Activated CD4-positive, alpha-beta T cell treated with anti-CD3 and anti-CD28 coated beads, Interleukin-2, amount 10 ng/mL, durations not matched to agents 7 days and 5 days (primary cell): ENCODE data around the gene PACS2. TPM values are rescaled to one million over a fixed set of nuclear protein-coding genes. Genes with fewer than 3 reads are reported as not detected.

Source experiments
- CTCF ChIA-PET: fragments of 350-600 bp; sonication (Branson Sonifier 250); formaldehyde crosslinking; loops from one replicate; lab custom pipeline; 2021; ENCODE audit warnings: antibody characterized with exemption; lab: Charles Lee
- POLR2A ChIA-PET: fragments of 350-600 bp; sonication (Branson Sonifier 250); formaldehyde crosslinking; loops from one replicate; lab custom pipeline; 2021; ENCODE audit warnings: antibody characterized with exemption; lab: Charles Lee
- DNase-seq: peaks from one replicate; pipeline ENCODE4 v3.0.0-alpha.2; 2020
- H3K27ac Mint-ChIP-seq: one replicate; pipeline ENCODE4 v1.8.0; 2021; ENCODE audit warnings: mild to moderate bottlenecking, moderate library complexity, mixed read lengths
- H3K27me3 Mint-ChIP-seq: one replicate; pipeline ENCODE4 v1.8.0; 2021; ENCODE audit warnings: mixed read lengths
- H3K36me3 Mint-ChIP-seq: one replicate; pipeline ENCODE4 v1.8.0; 2021; ENCODE audit warnings: low read depth, mixed read lengths
- H3K4me1 Mint-ChIP-seq: one replicate; pipeline ENCODE4 v1.8.0; 2021; ENCODE audit warnings: mixed read lengths
- H3K4me3 Mint-ChIP-seq: one replicate; pipeline ENCODE4 v1.8.0; 2021; ENCODE audit warnings: mild to moderate bottlenecking, moderate library complexity, mixed read lengths
- H3K9me3 Mint-ChIP-seq: one replicate; pipeline ENCODE4 v1.8.0; 2021; ENCODE audit warnings: mixed read lengths
- total RNA-seq, 2 experiments: library from RNA; stranded (reverse); gene quantifications; one replicate each; pipeline ENCODE4 v1.2.3, GENCODE V29; 2021

PACS2 gene
- total RNA-seq, 2 experiments from 2014 or later, result 43.3 to 46.8 TPM

DNA sequence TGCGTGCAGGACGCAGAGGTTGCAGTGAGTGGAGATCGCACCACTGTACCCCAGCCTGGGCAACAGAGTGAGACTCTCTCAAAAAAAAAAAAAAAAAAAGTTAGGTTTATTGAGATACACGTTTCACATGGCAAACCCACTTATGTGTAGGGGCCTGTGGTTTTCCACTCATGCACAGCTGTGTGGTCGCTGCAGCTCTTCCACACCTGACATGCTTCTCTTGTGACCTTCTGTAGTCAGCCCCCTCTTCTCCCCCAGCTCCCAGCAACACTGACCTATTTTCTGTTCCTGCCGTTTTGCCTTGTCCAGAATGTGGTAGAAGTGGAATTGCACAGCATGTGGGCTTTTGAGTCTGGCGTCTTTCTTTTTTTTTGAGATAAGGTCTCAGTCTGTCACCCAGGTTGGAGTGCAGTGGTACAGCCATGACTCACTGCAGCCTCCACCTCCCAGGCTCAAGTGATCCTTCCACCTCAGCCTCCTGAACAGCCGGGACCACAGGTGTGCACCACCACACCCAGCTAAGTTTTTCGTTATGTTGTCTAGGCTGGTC lies 113.5 kb downstream of the PACS2 start:
- H3K36me3 Mint-ChIP-seq, result peaks cover 44% of the 10 kb centered on the region
- no peaks in the 10 kb centered on the region for H3K9me3 Mint-ChIP-seq
- no peak overlapping the region for H3K4me3 Mint-ChIP-seq
- DNase-seq, result no peak
- H3K4me1 Mint-ChIP-seq, result peaks cover 12% of the 10 kb centered on the region
- peak overlapping the region; percentile 36 for H3K27ac Mint-ChIP-seq
- ChIA-PET POLR2A (no interaction called here), CTCF (interaction anchor here (0.7 kb wide), 1 partner anchor 10 kb away, joined by 3 read pairs; no protein-coding TSS in a partner anchor)
- H3K27me3 Mint-ChIP-seq, result no peaks in the 10 kb centered on the region

DNA sequence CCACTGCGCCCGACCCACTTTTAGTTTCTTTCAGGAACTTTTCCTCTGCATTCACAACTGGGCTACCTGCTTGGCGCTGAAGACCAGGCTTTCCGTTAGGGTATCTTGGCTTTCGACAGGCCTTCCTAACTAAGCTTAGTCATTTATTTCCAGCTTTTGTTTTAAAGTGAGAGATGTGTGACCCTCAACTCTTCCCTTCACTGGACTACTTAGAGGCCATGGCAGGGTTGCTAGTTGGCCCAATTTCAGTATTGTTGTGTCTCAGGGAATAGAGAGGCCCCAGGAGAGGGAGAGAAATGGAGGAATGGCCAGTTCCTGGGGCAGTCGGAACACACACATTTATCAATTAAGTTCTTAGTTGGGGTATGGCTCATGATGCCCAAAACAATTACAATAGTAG lies 115.5 kb downstream of the PACS2 start:
- H3K27ac Mint-ChIP-seq, result no peak overlapping the region
- ChIA-PET POLR2A (no interaction called here), CTCF (no interaction called here)
- no peaks in the 10 kb centered on the region for H3K27me3 Mint-ChIP-seq
- H3K4me1 Mint-ChIP-seq, result peaks cover 13% of the 10 kb centered on the region
- H3K9me3 Mint-ChIP-seq, result no peaks in the 10 kb centered on the region
- H3K4me3 Mint-ChIP-seq, result no peak overlapping the region
- H3K36me3 Mint-ChIP-seq, result peaks cover 44% of the 10 kb centered on the region
- DNase-seq, result no peak

DNA sequence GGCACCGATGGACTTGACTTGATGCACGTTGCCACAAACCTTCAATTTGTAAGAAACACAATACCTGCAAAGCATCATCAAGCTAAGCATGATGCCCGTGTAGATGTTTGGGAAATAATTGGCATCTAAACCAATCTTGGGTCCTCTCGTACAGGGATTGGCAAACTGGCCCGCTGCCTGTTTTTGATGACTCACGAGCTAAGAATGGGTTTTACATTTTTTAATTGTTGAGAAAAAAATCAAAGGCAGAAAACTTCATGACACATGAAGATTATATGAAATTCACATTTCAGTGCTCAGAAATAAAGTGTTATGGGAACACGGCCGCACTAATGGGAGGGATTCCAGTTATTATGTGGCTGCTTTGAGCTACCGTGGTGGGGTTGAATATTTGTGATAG lies 116.0 kb downstream of the PACS2 start:
- DNase-seq, result no peak
- no peaks in the 10 kb centered on the region for H3K9me3 Mint-ChIP-seq
- H3K4me1 Mint-ChIP-seq, result peaks cover 15% of the 10 kb centered on the region
- no peak overlapping the region for H3K27ac Mint-ChIP-seq
- ChIA-PET POLR2A (no interaction called here), CTCF (interaction anchor here (1.8 kb wide), 1 partner anchor 19 kb away, joined by 5 read pairs; no protein-coding TSS in a partner anchor)
- no peaks in the 10 kb centered on the region for H3K27me3 Mint-ChIP-seq
- peaks cover 44% of the 10 kb centered on the region for H3K36me3 Mint-ChIP-seq
- H3K4me3 Mint-ChIP-seq, result no peak overlapping the region

DNA sequence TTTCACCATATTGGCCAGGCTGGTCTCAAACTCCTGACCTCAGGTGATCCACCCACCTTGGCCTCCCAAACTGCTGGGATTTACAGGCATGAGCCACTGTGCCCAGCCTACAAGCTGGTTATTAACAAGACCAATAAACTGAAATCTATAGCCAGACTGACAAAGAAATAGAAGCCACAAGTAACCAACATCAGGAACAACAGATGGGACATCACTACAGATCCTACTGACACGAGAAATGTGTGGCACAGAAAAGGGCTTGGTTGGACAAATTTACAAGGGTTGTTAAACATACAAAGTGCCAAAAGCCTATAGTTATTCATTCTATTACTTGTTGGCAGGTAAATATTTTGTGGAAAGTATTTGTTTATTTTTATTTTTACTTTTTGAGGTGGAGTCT lies 116.7 kb downstream of the PACS2 start:
- DNase-seq, result no peak
- Mint-ChIP-seq H3K36me3 (peaks cover 39% of the 10 kb centered on the region), H3K4me1 (peaks cover 17% of the 10 kb centered on the region), H3K27ac (no peak overlapping the region), H3K9me3 (no peaks in the 10 kb centered on the region), H3K27me3 (no peaks in the 10 kb centered on the region), H3K4me3 (no peak overlapping the region)
- ChIA-PET CTCF (interaction anchor here (1.8 kb wide), 1 partner anchor 20 kb away, joined by 5 read pairs; no protein-coding TSS in a partner anchor), POLR2A (no interaction called here)

DNA sequence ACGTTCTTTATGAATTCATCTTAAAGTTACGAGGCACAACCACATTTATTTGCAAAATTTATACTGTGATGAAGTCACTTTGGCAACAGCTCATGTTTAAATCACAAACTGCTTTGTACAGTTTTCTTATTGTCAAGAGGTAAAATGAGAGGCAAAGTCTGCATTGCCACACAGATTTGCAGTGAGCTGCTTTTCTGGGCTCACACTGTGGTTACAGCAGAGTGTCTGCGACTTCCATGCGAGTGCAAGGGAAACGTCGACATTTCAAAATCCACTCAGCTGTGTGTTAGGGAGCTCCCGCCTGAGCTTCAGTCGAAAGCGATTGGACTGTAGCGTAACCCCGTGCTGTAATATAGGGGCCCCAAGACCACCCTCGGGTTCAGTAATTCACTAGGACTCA lies 118.1 kb downstream of the PACS2 start:
- no peaks in the 10 kb centered on the region for H3K27me3 Mint-ChIP-seq
- POLR2A ChIA-PET, result no interaction called here
- CTCF ChIA-PET, result no interaction called here
- H3K9me3 Mint-ChIP-seq, result no peaks in the 10 kb centered on the region
- peaks cover 25% of the 10 kb centered on the region for H3K36me3 Mint-ChIP-seq
- no peak for DNase-seq
- H3K27ac Mint-ChIP-seq, result no peak overlapping the region
- no peak overlapping the region for H3K4me3 Mint-ChIP-seq
- peaks cover 10% of the 10 kb centered on the region for H3K4me1 Mint-ChIP-seq

DNA sequence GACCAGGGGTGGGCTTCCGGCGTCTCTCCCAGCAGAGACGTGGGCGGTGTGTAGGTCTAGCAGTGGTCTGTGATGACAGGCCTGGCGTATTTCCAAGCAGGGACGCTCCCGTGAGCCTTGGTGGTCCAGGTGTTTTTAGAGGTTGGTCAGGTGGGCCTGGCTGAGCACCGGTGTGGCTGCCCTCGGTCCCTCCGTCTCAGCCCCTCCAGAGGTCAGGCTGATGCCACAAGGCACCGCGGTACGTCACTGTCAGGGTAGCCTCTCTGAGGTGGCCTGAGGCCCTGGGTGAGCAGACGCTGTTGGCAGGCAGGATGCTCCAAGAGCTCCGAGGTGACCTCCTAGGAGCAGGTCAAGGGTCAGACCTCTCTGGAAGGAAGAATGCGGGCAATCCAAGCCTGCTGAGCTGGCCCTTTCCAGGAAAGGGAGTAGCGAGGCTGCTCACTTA lies 118.6 kb downstream of the PACS2 start:
- no peak for DNase-seq
- CTCF ChIA-PET, result interaction anchor here (0.7 to 1.0 kb wide), 2 partner anchors 15 to 47 kb away, joined by 3 read pairs; no protein-coding TSS in a partner anchor
- H3K27me3 Mint-ChIP-seq, result no peaks in the 10 kb centered on the region
- H3K4me1 Mint-ChIP-seq, result peaks cover 8% of the 10 kb centered on the region
- H3K4me3 Mint-ChIP-seq, result no peak overlapping the region
- POLR2A ChIA-PET, result no interaction called here
- H3K27ac Mint-ChIP-seq, result no peak overlapping the region
- H3K9me3 Mint-ChIP-seq, result no peaks in the 10 kb centered on the region
- H3K36me3 Mint-ChIP-seq, result peaks cover 23% of the 10 kb centered on the region

DNA sequence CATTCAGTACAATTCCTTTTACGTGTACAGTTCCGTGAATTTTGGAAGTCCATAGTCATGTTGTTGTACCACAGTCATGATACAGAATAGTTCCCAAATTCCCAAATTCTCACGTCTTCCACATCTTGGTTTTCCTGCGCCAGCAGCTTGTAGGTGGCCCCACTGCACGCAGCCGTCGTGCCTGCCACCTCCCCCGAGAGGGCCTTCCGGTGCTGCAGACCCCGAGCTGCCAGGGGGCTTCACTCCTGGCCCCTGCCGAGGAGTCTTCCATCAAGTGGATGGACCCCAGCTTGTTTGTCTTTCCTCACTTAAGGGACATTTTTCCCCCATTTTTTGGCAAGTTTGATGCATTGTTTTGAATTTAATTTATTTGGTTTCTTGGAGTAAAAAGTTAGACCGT lies 121.9 kb downstream of the PACS2 start:
- H3K27ac Mint-ChIP-seq, result no peak overlapping the region
- ChIA-PET POLR2A (no interaction called here), CTCF (interaction anchor here (1.2 to 1.9 kb wide), 2 partner anchors 11 to 15 kb away, joined by 3 to 5 read pairs; no protein-coding TSS in a partner anchor)
- peaks cover 7% of the 10 kb centered on the region for H3K4me1 Mint-ChIP-seq
- H3K36me3 Mint-ChIP-seq, result no peaks in the 10 kb centered on the region
- no peak overlapping the region for H3K4me3 Mint-ChIP-seq
- no peaks in the 10 kb centered on the region for H3K27me3 Mint-ChIP-seq
- DNase-seq, result no peak
- H3K9me3 Mint-ChIP-seq, result no peaks in the 10 kb centered on the region

DNA sequence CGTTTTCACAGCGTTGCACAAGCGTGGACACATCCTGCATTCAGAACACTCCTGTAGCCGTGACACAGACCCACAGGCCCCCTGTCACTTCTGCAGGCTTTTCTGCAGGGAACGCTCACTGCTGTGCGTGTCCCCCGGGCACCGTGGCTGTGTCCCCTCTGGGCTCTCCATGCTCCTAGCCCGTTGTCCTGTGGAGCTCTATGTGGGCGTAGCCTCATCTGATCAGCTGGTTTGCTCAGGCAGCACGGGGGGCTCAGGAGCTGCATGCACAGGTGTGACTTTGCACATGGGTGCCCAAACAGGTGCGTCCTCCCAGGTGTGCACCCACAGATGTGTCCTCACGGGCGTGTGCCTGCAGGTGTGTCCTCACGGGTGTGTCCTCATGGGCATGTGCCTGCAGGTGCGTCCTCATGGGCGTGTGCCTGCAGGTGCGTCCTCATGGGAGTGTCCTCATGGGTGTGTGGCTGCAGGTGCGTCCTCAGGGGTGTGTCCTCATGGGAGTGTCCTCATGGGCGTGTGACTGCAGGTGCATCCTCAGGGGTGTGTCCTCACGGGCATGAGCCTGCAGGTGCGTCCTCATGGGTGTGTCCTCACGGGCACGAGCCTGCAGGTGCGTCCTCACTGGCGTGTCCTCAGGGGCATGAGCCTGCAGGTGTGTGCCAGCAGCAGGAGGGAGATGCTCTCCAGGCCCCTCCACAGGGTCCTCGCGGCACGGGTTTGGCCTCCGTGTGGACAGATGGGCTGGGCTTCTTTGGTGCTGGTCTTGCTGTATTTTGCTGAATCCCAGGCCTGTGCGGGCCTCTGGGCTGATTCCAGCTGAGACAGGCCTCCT lies 122.6 kb downstream of the PACS2 start:
- POLR2A ChIA-PET, result no interaction called here
- Mint-ChIP-seq H3K9me3 (no peaks in the 10 kb centered on the region), H3K27me3 (no peaks in the 10 kb centered on the region), H3K4me3 (no peak overlapping the region), H3K36me3 (no peaks in the 10 kb centered on the region), H3K27ac (no peak overlapping the region), H3K4me1 (peaks cover 7% of the 10 kb centered on the region)
- CTCF ChIA-PET, result interaction anchor here (1.2 kb wide), 1 partner anchor 16 kb away, joined by 3 read pairs; no protein-coding TSS in a partner anchor
- no peak for DNase-seq

DNA sequence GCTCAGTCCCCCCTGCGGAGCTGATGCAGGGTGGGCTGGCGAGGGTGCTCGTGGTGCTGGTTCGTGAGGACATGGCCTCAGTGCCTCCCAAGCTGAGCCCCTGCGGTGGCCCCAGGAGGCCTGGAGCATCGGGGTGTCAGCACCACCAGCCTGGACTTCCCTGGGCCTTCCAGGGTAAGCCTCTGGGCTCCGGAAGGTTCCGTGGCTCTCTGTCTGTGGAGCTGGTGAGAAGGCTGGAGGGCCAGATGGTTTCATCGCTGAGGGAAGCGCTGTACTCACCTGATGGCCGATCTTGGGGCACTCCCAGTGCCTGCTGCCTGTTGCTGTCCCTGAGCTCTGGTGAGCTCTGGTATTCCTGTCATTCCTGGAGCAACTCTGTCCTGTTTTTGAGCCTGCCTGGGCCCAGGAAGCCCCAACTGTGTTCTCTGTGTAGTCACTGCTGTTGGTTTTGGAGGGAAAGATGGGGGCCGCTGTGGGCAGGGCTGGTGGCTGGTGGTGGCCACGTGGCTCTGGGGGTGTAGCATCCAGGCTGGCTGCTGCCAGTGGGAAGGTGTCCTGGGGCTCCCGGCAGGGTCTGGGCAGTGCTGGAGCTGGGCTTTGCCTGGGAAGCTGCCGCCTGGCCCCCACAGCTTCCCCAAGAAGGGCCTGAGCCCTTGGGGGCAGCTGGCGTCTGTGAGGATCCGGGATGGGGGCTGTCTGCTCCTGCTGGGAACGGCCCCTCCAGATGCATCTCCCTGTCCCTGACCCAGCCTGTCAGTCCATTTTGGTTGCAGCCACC lies 123.4 kb downstream of the PACS2 start:
- no peaks in the 10 kb centered on the region for H3K27me3 Mint-ChIP-seq
- H3K27ac Mint-ChIP-seq, result no peak overlapping the region
- ChIA-PET POLR2A (no interaction called here), CTCF (no interaction called here)
- no peaks in the 10 kb centered on the region for H3K9me3 Mint-ChIP-seq
- peaks cover 7% of the 10 kb centered on the region for H3K4me1 Mint-ChIP-seq
- no peak for DNase-seq
- H3K36me3 Mint-ChIP-seq, result no peaks in the 10 kb centered on the region
- no peak overlapping the region for H3K4me3 Mint-ChIP-seq

DNA sequence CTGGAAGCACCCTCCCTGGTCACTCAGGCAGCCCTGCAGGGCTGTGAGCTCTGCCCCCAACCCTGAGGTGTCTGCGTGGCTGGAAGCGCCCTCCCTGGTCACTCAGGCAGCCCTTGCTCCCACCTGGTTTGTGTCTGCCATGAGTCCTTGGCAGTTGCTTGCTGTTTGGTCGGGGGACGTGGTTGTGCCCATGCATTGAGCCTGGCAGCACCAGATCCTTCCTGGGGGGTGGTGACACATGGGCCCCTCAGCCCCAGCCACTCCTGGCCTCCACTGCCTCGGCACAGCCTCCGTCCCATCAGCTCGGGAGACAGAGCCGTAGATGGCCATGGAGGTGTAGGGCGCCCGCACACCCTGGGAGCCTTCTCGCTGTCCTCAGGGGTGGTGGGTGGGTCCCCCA lies 124.6 kb downstream of the PACS2 start:
- ChIA-PET CTCF (no interaction called here), POLR2A (no interaction called here)
- H3K27me3 Mint-ChIP-seq, result no peaks in the 10 kb centered on the region
- DNase-seq, result no peak
- H3K4me3 Mint-ChIP-seq, result no peak overlapping the region
- no peaks in the 10 kb centered on the region for H3K9me3 Mint-ChIP-seq
- H3K36me3 Mint-ChIP-seq, result no peaks in the 10 kb centered on the region
- peaks cover 7% of the 10 kb centered on the region for H3K4me1 Mint-ChIP-seq
- H3K27ac Mint-ChIP-seq, result no peak overlapping the region

DNA sequence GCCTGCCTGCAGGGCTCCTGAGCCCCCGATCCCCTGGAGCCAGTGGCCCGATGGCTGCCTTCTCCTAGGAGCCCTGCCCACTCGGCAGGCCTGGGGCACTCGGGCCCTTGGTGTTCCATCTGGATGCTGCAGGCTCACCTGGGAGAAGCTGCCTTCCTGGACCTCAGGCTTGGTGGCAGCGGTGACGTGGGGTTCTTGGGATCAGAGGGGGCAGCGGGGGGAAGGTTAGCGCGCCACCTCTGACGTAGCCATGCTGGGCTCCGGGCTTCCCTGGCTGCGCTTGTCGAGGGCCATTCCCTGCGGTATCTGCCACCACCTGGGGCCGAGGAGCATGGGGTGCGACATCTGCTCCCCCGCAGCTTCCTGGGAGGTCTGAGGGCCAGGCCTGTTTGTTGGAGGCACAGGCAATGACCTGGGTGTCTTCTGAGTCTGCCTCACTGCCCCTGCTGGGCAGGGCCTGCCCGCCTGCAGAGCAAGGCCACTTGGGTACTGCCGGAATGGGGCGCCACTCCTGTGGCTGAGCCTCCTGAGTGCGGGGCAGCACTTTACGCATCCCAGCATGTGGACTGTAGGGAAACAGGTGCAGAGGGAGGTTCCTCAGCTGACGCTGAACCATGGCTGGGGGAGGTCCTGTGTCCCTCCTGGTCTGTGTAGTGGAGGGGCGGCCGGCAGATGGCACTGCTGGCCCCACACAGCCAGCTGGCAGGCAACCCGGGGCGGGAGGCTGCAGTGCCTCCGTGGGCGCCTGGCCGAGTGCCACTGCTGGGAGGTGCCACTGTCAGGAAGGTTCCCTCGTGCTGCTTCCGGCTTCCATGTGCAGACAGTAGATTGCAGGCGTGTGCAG lies 125.4 kb downstream of the PACS2 start:
- CTCF ChIA-PET, result no interaction called here
- DNase-seq, result no peak
- Mint-ChIP-seq H3K9me3 (no peaks in the 10 kb centered on the region), H3K4me1 (peaks cover 4% of the 10 kb centered on the region), H3K27ac (no peak overlapping the region), H3K36me3 (no peaks in the 10 kb centered on the region), H3K4me3 (no peak overlapping the region), H3K27me3 (no peaks in the 10 kb centered on the region)
- POLR2A ChIA-PET, result no interaction called here

DNA sequence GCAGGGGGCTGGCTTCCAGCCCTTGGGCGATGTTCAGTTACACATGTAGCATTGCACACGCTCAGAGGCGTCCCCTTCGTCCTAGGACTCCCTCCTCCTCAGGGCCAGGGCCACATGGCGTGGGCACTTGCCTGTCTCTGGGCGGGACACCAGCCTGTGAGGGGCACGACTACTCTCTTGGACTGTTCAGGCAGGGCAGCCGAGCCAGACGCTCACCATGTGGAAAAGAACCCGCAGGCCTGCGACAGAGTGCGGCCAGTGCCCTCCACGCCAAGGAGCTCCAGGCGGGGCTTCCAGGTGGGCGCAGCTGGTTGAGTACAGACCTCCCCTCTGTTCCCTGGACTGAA lies 126.0 kb downstream of the PACS2 start:
- CTCF ChIA-PET, result no interaction called here
- no peak overlapping the region for H3K27ac Mint-ChIP-seq
- POLR2A ChIA-PET, result no interaction called here
- H3K27me3 Mint-ChIP-seq, result no peaks in the 10 kb centered on the region
- DNase-seq, result no peak
- H3K9me3 Mint-ChIP-seq, result no peaks in the 10 kb centered on the region
- peaks cover 2% of the 10 kb centered on the region for H3K4me1 Mint-ChIP-seq
- H3K4me3 Mint-ChIP-seq, result no peak overlapping the region
- H3K36me3 Mint-ChIP-seq, result no peaks in the 10 kb centered on the region
